Measurements from ENCODE around the gene NUDT17.
"Not testable (repeated sequence)": the region's sequence is repeated elsewhere in the genome, so short reads cannot be mapped to it uniquely, and the experiment has no call there.

NUDT17 gene

GRCh38 chr1:145845514-145846161, at the start of gene NUDT17:
NUDT17 (plus strand) TSS chr1:145845630; CDS start chr1:145845641, 11 bp downstream.
- no peak for FAIRE-seq

GRCh38 chr1:145796753-145797152, 48.7 kb upstream of the NUDT17 start:
- FAIRE-seq: no peak

GRCh38 chr1:145799806-145800205, 45.6 kb upstream of the NUDT17 start:
- FAIRE-seq: no peak

GRCh38 chr1:145804235-145805045, 41.0 kb upstream of the NUDT17 start:
- no peak for FAIRE-seq

GRCh38 chr1:145805057-145805456, 40.4 kb upstream of the NUDT17 start:
- FAIRE-seq: no peak

GRCh38 chr1:145806408-145806807, 39.0 kb upstream of the NUDT17 start:
- no peak for FAIRE-seq

DNA sequence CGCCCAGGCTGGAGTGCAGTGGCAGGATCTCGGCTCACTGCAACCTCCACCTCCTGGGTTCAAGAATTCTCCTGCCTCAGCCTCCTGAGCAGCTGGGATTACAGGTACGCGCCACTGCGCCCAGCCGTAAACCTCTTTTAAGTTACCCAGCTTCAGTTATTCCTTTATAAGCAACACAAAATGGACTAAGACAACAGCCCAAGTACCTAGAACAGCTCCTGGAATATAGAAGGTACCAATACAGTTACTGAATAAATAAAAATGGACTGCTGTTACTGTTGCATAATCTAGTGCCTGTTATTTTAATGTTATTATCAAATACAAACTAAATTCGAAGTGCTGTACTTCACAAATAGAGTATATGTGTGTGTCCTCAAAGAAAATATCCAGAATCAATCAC, 38.6 kb upstream of the NUDT17 start:
- no peak for FAIRE-seq

- FAIRE-seq: not testable (repeated sequence)
These were observed 32.2 kb upstream of the NUDT17 start for GRCh38 chr1:145812977-145813810.

- FAIRE-seq: not testable (repeated sequence)
These were observed 27.3 kb upstream of the NUDT17 start for GRCh38 chr1:145818095-145818494.

DNA sequence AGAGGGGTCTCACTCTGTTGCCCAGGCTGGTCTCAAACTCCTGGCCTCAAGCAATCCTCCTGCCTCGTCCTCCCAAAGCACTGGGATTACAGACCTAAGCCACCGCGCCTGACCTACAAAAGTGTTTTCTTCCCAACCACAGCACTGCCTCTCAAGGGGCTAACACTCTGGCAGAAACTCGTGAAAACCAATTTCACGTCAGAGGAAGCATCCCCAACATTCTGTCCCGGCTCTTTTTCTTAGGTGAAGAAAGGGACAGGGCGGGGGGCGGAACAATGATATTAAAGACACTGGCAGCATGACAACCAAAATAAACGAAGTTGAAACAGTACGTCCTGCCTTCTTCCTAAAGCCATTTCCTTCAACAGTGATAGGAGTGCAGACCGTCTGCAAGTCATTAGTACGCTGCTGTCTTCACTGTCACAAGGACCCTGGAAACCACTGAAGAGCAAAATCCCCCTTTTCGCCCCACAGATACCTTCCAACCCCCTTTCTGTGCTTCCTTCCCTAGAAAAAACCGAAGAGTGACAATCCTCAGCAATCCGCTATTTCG, 22.6 kb upstream of the NUDT17 start:
- not testable (repeated sequence) for FAIRE-seq

GRCh38 chr1:145823565-145824498, 21.6 kb upstream of the NUDT17 start, which contains the start of the genes POLR3C and RNF115:
POLR3C (plus strand) TSS chr1:145824200; CDS start chr1:145825777, 1,577 bp downstream.
RNF115 (minus strand) TSS chr1:145824095; CDS start chr1:145823873, 222 bp downstream.
- FAIRE-seq: no peak

GRCh38 chr1:145824499-145824842, 21.0 kb upstream of the NUDT17 start:
- no peak for FAIRE-seq

- no peak for FAIRE-seq
These were observed 19.4 kb upstream of the NUDT17 start for GRCh38 chr1:145826030-145826429.

DNA sequence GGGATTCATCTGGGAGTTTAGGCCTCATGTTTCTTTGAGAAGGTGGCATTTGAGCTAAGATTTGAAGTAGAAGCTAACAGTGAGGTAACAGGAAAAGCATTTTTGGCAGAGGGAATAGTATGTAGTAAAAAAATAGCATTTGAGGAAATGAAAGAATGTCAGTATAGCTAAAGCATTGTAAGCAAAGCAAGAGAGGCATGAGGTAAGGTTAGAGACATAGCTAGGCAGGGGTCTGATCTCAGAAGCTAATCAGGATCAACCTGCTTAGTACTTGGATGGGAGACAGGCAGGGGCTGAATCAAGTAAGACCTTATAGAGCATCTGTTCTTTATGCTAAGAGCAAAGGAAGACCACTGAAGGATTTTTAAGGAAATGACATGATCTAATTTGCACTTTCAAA, 17.5 kb upstream of the NUDT17 start:
- no peak for FAIRE-seq

DNA sequence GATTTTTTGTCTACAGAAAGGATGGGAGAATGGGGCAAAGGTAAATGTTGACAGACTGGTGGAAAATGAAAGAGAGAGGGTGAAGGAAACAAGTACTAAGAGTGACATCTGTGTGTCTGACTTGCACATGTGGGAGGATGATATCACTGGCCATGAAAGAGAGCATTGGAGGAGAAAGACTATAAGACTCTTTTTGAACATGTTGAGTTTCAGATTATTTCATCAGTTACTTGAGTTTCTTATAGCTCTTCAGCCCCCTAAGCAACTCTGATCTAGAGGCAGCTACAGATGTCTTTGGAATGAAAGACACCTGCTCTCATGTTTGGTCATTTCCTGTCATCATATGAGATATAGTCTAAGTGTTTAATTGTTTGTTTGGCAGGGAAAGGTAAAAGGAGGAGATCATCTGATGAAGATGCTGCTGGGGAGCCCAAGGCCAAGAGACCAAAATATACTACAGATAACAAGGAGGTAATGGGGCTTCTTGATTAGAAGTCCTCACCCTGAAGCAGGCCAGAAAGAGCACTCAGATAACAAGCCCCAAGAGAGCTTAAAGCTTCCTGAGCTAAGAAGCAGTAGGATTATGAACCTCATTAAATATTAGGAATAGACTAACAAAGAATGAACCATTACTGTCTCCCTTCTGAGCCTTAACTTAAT, 16.9 kb upstream of the NUDT17 start:
- no peak for FAIRE-seq

- not testable (repeated sequence) for FAIRE-seq
These were observed 14.6 kb upstream of the NUDT17 start for GRCh38 chr1:145830810-145831209.

- FAIRE-seq: no peak
These were observed 7.8 kb upstream of the NUDT17 start for GRCh38 chr1:145837656-145838055.

DNA sequence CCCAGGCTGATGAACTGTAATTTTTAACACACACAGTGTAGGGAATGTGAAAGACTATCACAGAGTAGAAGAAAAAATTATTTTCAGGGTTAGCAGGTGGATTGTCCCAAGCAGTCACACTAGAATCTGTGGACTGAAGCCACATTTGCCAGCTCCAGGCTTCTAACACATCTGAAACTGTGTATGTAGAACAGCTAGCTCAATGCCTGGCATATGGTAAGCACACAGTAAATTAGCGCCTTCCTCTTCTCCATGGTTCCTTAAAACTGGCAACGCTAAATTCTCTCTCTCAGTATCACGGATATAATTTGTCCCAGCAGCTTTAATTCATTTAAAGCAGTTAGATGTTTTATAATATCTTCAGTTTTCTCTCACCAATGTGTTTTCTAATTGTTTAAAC, 2.4 kb upstream of the NUDT17 start:
- no peak for FAIRE-seq

GRCh38 chr1:145845144-145845513, 301 bp upstream of the NUDT17 start:
- no peak for FAIRE-seq

DNA sequence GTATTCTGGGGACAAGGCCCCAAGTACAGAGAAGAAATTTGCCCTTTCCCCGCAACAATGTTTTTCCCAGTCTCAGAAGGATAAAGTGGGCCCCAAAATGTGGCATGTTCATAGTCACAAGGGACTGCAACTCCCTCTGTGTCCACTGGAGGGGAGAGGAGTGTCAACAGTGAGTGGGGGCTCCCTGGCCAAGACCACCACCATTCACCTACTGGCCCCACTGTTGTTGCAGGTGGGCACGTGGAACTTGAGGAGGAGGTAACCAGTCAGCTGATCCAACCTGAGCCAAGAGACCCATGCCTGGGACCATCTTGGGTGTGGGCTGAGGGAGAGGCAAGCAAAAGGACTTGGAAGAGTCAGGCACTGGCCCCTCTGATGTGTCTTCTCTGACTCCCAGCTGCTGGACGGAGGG, 777 bp downstream of the NUDT17 start:
- FAIRE-seq: no peak

DNA sequence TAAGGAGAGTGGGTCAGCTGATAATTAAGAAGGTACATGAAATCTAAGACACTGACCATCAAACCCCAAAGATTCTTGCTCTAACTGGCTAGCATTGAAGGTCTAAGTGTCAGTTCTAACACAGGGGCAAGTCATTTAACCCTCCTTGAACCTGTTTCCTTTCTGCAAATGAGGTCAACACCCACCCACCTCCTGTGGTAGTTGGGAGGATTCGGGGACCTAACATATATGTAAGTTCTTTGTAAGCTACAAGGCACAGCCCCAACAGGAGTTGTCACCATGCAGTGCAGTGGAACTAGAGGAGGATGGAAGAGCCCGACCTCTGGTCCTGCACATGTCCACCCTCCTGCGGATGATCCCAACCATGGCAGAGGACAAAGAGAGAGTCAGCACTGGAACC, 2.4 kb downstream of the NUDT17 start:
- FAIRE-seq: no peak

All from A204.1 (cell line).